NCI-H146 treated with DMSO at 0.1 percent for 48 hours (cell line): ENCODE measurements around the gene MAGED2.
A peak's percentile ranks its signal among the peaks of the same experiment; 100 is the strongest.
"Not testable (repeated sequence)": the region's sequence is repeated elsewhere in the genome, so short reads cannot be mapped to it uniquely, and the experiment has no call there.

Experiments
- DNase-seq: peaks from one replicate; lab custom pipeline; 2025; ENCODE audit not compliant: unreplicated experiment; lab: John Stamatoyannopoulos, UW

MAGED2 gene, protein sequence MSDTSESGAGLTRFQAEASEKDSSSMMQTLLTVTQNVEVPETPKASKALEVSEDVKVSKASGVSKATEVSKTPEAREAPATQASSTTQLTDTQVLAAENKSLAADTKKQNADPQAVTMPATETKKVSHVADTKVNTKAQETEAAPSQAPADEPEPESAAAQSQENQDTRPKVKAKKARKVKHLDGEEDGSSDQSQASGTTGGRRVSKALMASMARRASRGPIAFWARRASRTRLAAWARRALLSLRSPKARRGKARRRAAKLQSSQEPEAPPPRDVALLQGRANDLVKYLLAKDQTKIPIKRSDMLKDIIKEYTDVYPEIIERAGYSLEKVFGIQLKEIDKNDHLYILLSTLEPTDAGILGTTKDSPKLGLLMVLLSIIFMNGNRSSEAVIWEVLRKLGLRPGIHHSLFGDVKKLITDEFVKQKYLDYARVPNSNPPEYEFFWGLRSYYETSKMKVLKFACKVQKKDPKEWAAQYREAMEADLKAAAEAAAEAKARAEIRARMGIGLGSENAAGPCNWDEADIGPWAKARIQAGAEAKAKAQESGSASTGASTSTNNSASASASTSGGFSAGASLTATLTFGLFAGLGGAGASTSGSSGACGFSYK

DNA sequence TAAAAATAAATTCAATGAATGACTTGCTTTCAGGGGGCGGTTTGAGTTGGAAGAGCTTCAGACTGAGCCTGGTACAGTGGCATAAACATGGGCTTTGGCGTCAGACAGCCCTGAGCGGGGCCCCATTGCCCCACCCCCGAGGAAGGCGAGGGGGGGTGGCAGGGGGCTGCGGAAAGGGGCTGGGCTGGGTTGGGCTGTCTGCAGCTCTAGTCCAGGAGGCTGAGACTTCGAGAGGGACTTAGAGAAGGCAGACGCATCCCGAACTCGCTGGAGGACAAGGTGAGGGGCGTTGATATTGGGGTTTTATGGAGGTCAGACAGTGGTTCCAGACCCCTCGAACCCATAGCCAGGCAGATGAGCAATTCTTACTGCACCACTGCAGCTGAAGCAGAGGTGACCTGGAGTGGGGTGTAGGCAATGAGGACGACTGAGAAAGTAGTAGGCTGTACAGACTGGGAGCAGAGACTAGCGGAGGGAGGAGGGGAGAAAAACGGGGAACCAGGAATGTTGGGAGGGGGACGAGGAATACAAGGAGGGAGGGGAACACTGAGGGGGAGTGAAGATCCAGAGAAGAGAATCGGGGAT, at the start of gene MAGED2:
Gene MAGED2 (plus strand): TSS at position 222 of the 585 bp plus-strand sequence. CDS start 1,587 bp downstream, outside the sequence.
- no peak for DNase-seq

DNA sequence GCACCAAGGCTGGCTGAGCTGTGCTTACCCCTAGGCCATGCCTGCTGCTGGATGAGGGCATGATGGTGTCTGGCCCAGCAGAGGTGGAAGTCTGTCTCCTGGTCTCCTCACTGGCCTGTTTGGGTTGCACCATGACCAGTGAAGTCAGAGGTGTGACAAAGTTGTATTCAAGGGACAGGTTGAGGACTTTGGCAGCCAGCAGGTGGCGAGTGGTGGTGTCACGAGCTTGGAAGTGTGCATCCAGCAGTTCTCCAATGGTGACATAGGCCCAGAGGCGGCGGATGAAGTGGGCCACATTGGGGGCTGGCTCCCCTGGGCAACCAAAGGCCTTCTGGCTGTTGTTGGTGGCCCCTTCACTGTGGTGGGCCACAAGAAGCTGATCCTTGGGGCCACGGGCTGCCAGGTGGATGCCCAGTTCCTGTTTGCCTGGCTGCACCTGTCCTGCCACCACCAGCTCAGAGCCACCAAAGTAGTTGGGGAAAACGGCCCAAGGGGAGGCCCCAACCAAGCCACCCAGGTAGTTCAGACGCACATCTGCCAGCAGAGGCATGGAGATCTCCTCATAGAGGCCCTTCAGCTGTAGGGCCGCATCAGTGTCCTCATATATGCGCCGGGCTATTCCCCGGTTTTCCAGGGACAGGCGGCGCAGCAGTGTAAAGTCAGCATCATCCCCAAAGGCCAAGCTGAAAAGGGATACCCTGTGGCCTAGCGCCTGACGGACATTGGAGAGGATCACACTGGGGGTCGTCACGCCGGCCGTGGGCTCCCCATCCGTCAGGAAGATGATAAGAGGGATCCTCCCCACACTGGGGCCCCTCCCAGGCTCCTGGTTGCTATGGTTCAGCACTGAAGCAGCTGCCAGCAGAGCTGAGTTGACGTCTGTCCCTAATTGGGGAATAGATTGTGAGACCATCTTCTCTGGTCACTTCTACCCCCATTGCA, 49.2 kb upstream of the MAGED2 start:
- no peak for DNase-seq

DNA sequence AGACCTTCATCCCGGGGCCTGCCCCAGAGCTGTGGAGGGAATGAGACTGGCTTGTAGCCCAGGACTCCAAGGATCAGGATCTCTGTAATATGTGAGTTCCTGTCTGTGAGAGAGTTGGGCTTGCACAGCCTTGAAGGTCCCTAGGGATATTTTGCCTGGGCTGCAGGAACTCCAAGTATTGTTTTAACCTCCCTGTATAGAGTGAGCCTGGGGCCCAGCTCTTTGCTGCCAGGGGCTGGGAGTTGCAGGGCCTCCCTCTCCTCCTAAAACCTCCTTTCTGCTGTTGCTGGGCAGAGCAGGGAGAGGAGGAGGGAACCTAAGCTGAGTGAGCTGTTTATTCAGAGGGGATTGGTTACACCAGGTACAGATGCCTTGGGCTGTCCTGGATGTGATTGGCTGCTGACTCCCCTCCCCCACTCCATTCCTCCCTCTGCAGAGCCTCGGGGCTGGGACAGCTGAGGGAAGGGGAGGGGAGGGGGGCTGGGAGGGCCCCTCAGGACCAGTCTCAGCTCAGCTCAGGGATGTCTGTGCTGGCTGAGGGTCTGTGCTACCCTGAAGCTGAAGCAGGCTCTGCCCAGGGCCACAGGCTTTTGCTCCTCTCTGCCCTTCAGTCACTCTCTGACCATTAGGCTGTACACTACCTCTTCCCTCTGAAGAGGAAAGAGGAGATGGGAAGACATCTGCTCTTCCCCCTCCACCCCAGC, 33.0 kb upstream of the MAGED2 start:
- DNase-seq, result not testable (repeated sequence)

DNA sequence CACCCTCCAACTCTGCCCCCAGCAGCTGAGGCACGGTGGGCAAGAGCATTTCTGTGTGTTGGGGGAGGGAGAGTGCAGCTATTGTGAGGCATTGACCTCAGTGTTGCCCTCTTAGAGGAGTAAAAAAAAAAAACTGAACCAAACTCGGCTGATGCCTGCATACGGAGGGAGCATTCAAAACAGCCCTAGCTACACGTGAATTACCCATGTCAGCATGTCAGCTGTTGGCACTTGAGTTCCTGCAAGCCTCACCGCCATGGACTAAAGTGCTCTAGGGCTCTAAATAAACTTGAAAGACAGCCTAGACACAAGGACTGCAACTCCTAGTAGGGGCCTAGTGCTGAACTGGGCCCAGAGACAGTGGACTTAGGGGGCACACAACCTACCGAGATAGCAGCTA, 31.5 kb upstream of the MAGED2 start:
- DNase-seq, result no peak

DNA sequence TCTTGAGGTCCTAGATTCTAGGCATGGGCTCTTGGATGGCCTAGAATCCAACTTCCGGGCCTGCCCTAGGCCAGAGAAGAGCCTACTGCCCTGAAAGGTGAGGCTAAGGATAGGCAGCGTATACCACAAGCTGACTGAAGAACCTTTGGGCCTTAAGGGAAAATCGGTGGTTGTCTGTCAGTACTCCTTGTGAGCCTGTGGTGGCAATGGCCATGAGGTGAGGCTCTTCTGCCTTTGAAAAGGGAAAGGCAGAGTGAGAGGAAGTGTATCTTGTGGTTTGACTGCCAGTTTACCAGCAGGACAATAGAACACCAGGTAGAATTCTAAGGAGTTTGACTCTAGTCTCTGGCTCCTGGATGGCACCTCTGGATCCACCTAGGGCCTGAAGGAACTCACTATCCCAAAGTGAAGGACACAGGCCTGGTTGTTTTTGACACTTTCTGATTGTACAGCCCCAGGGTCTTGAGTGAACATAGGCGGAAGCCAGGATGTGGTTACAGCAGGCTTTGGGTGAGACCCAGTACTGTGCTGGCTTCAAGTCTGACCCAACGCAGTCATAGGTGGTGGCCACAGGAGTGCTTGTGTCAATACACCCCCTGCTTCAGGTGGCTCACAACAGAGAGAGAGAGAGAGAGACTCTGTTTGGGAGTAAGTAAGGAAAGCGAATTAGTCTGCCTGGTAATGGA, 30.4 kb upstream of the MAGED2 start:
- no peak for DNase-seq

DNA sequence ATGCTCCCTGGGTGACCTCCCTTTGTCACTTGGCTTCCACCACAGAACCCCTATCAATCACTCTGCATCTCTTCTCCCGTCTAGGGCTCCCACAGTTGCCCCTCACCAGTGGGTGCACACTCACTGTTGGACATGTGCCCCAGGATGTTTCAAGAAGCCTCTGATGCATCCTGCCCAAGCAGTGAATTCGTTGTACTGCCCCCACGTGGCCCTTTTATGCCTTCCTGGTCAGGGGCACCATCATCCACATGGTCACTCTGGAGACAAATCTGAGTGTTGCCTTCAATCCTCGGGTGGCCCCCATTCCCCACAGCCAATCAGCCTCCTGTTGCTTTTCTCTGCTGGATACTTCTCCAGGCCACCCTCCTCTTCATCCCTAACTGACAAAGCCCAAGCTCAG, 21.6 kb upstream of the MAGED2 start:
- no peak for DNase-seq

DNA sequence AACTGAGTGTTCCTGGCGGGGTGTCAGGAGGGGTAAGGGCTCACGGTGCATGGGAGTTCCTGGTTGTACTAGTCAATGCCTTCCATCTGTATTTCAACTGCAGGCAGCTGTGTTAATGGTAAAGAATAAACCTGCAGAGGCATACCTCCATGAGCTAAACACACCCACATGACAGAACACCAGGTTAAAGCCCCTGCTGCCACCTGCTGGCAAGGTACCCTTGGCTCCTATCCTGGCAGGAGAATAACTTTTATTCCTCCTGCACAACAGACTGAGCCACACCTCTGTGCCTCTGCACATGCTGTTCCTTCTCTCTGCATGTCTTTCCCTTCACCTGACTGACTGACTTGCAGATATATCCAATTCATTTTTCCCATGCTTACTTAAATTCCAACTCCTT, 20.6 kb upstream of the MAGED2 start:
- no peak for DNase-seq

DNA sequence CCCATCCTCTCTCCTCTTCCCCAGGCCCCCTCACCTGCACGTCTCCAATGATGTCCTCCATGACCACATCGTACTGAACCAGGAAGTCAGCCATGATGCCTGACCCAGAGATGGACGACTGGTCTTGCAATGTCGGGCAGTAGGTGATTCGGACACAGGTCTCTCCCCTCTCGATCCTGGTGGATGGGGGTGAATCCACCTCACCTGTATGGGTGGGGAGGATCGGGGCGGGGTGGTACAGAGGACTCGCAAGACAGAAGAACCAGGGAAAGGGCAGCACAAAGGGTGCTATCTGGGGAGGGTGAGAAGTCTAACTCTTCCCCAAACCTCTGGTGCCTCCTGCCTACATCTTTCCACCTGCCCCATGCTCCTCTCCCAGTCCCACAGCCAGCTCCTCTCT, 19.1 kb upstream of the MAGED2 start:
- no peak for DNase-seq

DNA sequence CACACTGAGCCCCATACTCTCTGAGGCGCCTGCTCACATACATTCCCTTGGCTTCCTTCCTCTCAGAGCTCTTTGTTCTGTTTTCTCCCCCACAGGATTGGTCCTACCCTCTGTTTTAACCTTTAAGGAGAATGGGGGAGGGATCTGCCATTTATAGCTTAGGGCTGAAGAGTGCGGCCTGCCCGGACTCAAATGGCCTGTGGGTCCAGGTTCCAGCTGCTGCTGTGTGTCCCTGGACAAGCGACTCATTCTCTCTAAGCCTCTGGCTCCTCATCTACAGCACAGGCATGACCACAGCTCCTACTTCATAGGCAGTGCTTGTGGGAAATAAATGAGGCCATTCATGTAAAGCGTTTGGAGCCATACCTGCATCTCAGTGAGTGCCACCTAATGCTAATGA, 18.1 kb upstream of the MAGED2 start:
- not testable (repeated sequence) for DNase-seq

DNA sequence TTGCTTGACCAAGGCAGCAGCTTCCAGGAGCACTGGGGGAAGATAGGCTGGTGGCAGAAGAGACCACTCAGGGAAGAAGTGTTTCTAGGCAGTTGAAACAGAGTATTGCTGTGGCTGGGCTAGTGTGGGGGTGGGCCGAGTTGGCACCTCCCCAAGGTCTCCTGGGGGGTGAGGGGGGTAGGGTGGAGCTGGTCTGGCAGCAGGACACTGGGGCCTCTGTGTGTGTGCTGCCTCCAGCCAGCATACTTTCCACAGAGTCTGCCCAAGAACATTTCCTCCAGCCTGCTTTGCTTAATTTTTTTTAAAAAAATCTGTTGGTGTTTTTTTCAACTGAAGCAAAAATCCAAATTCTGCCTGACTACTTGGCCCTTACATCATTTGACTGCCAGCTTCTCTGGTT, 13.5 kb upstream of the MAGED2 start:
- DNase-seq, result no peak

DNA sequence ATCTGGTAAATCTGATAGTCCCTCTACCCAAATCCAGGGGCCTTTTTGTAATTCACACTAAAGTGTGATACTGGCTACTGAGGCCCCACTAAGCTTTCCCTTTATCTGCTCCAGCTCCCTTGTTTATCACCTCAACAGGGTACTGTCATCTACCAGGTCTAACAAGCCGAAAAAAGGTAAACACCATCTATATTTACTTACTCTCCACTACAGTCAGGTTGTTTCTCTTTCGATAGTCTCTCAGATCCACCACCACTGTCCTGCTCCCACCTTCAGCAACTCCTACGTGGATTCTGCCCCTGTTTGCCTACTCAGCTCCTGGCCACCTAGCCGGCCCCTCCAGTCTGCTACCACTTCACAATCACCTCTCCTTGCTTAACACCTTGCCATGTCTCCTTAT, 12.8 kb upstream of the MAGED2 start:
- DNase-seq, result no peak

DNA sequence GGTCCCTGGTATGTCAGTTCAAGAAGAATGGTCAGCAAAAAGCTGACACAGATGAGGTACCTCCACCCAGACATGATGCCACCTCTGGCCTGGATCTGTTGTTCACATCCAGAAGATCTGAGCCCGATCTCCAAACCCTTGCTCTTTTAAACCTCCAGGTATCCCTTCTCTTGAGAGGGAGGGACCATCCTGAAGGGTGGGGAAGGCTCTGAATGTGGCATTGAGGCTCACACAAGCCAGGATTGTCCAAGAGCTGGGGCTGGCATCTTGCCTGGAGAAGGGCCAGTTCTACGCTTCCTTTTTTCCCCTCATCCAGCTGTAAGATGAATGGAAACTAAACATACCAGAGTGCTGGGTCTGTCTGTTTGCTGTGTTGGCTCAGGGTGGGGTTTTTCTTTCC, 9.4 kb upstream of the MAGED2 start, which contains the start of gene ITIH6:
Gene ITIH6 (minus strand): TSS at position 119 of the 400 bp plus-strand sequence. CDS start 45 bp downstream, at position 74.
- no peak for DNase-seq

DNA sequence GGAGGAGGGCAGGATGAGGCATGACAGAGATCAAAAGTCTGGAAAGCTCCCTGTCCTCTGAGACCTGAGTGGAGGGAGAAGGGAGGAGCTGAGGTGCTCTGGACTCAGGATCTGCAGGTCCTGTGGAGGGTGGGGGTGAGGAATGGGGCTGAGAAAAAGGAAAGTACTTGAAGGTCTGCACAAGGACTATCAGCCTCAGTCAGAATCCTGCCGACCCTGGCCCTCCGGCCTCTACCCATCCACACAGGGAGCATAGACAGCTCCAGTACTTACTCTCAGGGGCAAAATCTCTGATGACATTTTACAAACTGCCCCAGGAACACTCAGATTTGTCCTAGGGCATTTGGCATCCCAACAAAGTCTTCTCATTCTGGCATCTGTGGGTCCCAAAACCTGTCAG, 8.5 kb upstream of the MAGED2 start:
- DNase-seq, result no peak

DNA sequence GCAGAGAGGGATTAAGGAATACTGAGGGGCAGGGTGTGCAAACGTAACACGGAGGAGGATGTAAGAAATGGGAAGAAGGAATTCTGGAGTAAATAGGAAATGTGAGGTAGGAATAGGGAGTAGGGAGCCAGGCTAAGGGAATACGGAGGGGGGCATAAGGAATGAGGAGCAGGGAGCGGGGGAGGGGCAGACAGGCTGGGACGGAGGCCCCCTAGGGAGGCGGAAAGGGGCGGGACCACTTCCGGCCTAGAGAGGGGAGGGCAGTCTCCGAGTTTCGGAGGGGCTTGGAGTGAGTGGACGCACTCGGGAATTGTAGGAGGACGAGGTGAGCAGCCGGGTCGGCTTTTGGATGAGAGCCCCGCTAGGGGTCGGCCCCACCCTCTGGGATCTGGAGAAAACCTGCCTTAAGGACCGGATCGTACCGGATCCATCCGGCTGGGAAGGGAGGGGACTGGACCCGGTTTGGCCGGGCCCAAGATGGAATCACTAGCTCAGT, 612 bp downstream of the MAGED2 start:
- peak; percentile 25 for DNase-seq

DNA sequence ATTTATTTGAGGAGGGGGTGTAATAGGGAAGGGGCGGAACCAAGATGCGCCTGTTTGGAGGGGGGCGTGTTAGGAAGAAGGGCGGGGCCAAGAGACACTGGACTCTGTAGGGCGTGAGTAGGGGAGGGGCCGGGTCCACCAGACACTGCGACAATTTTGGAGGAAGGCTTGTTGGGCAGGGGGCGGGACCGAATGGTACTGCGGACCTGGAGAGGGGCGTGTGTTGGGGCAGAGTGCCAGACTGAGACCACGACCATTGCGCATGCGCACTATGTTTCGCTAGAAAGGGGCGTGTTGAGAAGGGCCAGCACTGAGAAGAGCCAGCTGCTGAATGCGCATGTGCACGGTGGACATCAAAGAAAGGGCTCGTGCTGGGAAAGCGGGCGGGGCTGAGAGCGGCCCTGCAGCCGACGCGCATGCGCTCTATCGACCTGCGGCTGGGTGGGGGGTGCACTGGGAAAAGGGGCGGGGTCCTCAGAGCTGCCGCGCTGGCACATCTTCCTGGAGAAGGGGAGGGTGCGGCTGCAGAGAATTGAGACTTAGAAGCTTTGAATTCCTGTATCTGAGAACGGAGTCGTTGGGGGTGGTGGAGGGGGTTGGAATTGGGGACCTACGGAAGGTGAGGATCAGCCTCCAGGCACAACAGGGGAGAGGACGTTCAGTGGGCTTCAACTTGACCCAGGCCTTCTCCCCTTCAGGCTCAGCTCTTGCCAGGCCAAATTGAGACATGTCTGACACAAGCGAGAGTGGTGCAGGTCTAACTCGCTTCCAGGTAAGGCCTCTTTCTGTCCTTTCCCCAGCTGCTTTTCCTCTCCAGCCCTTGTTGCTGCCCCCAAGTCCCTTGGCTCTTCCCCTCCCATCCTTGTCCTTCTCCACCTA, 1.3 kb downstream of the MAGED2 start:
- DNase-seq, result peak; percentile 91

DNA sequence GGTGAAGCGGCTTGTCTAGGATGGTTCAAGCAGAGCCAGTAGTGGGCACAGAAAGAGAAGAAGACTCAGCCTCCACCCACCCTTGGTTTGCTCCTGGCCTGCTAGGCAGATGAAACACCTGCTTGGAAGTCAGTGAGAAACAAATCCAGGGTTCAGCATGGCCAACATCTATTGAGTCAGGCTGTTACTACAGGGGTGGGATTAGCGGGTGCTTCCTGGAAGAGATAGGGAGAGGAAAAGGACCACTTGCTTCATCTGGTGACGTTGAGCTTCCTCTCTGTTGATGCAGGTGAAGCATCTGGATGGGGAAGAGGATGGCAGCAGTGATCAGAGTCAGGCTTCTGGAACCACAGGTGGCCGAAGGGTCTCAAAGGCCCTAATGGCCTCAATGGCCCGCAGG, 3.0 kb downstream of the MAGED2 start:
- no peak for DNase-seq

DNA sequence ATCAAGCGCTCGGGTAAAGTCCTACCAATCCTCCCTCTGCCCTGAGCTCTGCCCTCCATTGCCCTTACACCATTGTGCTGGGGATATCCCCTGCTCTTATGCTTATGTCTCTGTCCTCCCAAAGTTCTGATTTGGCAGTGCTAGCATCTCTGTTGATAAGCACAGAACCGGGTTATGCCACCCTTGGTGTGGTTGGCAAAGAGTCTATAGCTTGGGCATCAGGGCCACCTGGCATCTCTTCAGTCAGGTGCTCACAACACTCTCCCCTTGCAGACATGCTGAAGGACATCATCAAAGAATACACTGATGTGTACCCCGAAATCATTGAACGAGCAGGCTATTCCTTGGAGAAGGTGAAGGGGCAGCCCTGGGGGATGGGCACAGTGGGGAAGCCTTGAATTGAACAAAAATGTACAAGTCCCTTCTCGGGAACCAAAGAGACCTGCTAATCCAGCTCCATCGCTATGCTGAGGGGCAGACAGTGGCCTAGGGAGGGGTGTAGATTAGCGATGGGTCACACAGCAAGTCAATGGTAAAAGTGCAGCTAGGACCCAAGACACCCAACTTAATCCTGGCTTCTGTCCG, 3.8 kb downstream of the MAGED2 start:
- no peak for DNase-seq

DNA sequence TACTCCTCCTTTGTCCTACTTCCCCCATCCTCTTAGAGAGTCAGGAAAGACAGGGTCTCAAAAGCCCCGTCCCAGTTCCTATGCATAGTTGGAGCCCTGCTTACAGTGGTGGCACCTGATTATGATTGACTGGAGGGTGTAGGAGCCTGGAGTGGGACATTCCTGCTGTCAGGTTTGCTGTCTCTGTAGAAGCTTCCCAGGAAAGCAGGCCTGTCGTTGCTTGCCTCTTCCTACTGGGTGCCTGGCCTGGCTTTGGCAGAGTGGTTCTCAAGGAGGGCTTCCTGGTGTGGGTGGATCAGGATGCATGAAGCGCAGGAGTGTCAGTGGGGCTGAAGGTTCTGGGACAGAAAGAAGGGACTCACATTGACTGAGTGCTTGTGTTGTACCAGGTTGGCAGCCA, 4.8 kb downstream of the MAGED2 start:
- no peak for DNase-seq
